ENCODE results near the gene ATP2B2.
A peak's percentile ranks its signal among the peaks of the same experiment; 100 is the strongest.

Gene ATP2B2

DNA sequence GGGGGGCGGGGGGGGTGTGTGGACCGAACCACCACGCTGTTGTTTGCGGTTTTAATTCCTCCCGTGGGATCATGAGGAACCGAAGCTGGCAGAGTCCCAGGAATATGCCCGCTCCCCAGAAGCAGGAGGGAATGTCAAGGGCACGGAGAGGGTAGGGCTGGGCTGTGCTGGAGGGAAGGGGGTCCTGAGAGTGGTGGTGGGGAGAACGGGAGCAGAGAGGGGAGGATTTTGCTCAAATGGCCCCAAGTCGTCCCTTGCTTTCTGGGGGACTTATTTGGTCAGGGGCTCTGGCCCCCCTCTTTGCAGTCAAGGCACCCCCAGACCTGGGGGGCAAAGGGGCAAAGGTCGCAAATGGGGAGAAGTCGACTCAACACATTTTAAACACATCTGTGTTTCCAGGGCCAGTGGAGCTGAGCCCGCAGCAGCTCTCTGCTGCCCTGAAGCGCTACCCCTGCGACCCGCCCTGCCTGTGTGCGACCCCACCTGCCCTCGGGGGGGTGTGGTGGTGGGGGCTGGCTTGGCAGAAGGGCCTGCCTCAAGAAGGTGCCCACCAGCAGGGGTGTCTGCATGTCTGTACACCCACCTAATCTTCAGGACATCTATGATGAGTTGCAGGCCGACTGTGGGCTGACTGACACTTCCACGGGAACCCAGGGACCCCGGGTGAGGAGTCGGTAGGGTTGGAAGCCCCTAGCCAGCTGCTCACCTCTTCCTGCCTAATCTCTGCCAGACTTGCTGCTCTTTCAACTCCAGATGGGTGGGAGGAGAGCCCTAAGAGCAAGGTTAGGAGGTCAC is 602 bp upstream of the ATP2B2 start:
- CTCF ChIA-PET, result interaction anchor here (0.6 kb wide), 1 partner anchor 233 kb away, joined by 3 read pairs; no protein-coding TSS in a partner anchor
- H3K4me3 ChIP-seq (ENCODE audit: low read depth, low read length), result no peak overlapping the region
- no peak overlapping the region for H3K27ac ChIP-seq (ENCODE audit: extremely low read depth, low read depth, low read length)
- no peaks in the 10 kb centered on the region for H3K9me3 ChIP-seq (ENCODE audit: control insufficient read depth, insufficient read depth, low read depth, low read length)
- TF ChIP-seq GLIS2 (tag by site-specific recombination; IDR thresholded peaks at IDR 0.05) (peak; percentile 40), ZFHX2 (tag by site-specific recombination; conservative IDR thresholded peaks at IDR 0.05) (peak; percentile 17; the same call in 1 of the 2 replicates), ZNF449 (tag by site-specific recombination; IDR thresholded peaks at IDR 0.05) (no peak), PATZ1 (tag by site-specific recombination; IDR thresholded peaks at IDR 0.05) (peak; percentile 63), PRDM10 (tag by site-specific recombination; IDR thresholded peaks at IDR 0.05) (peak; percentile 81), EGR2 (tag by site-specific recombination; IDR thresholded peaks at IDR 0.05; ENCODE audit: low read depth) (0 out of 2 replicates have a peak, but pooled peaks have one; percentile 9), ZBTB10 (tag by site-specific recombination; IDR thresholded peaks at IDR 0.05) (peak; percentile 69; the same call in 1 of the 2 replicates), ZNF202 (tag by site-specific recombination; IDR thresholded peaks at IDR 0.05; ENCODE audit: borderline replicate concordance) (no peak), ZNF549 (tag by site-specific recombination; IDR thresholded peaks at IDR 0.05) (no peak), BCL11A (tag by site-specific recombination; IDR thresholded peaks at IDR 0.05; ENCODE audit: low read depth) (0 out of 2 replicates have a peak, but pooled peaks have one; percentile 31)
- TF ChIP-seq, protein P1, sequence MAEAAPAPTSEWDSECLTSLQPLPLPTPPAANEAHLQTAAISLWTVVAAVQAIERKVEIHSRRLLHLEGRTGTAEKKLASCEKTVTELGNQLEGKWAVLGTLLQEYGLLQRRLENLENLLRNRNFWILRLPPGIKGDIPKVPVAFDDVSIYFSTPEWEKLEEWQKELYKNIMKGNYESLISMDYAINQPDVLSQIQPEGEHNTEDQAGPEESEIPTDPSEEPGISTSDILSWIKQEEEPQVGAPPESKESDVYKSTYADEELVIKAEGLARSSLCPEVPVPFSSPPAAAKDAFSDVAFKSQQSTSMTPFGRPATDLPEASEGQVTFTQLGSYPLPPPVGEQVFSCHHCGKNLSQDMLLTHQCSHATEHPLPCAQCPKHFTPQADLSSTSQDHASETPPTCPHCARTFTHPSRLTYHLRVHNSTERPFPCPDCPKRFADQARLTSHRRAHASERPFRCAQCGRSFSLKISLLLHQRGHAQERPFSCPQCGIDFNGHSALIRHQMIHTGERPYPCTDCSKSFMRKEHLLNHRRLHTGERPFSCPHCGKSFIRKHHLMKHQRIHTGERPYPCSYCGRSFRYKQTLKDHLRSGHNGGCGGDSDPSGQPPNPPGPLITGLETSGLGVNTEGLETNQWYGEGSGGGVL (tag by site-specific recombination; IDR thresholded peaks at IDR 0.05), result peak; percentile 83
- H3K4me1 ChIP-seq (ENCODE audit: control insufficient read depth, insufficient read depth, low read length), result no peaks in the 10 kb centered on the region
- POLR2A ChIA-PET, result no interaction called here
- no peaks in the 10 kb centered on the region for H3K36me3 ChIP-seq (ENCODE audit: control insufficient read depth in 2 of 2, insufficient read depth in 1 of 2, low read length in 2 of 2)
